ENCODE measurements around the gene MUC5AC. TPM values are rescaled to one million over a fixed set of nuclear protein-coding genes. Genes with fewer than 3 reads are reported as not detected.
"Not testable (repeated sequence)": the region's sequence is repeated elsewhere in the genome, so short reads cannot be mapped to it uniquely, and the experiment has no call there.

Gene MUC5AC
- polyA plus RNA-seq, 1 experiment: not detected

- no peak for DNase-seq (ENCODE audit: low read depth)
- CTCF ChIA-PET: no interaction called here
- POLR2A ChIA-PET: no interaction called here
- no peaks in the 10 kb centered on the region for H3K27me3 ChIP-seq (ENCODE audit: control insufficient read depth, insufficient read depth, low read length)
- no peak overlapping the region for H3K4me3 ChIP-seq (ENCODE audit: low read depth, low read length)
- no peaks in the 10 kb centered on the region for H3K36me3 ChIP-seq (ENCODE audit: control insufficient read depth, insufficient read depth, low read length)
- no peak for TF ChIP-seq CTCF (IDR thresholded peaks at IDR 0.05; ENCODE audit: insufficient read depth, low read depth, low read length)
These were observed 15.0 kb downstream of the MUC5AC start for GRCh38 chr11:1172729-1173117.

- H3K36me3 ChIP-seq (ENCODE audit: control insufficient read depth, insufficient read depth, low read length); H3K4me3 ChIP-seq (ENCODE audit: low read depth, low read length); DNase-seq (ENCODE audit: low read depth); POLR2A ChIA-PET; H3K27me3 ChIP-seq (ENCODE audit: control insufficient read depth, insufficient read depth, low read length); CTCF ChIA-PET: not testable (repeated sequence)
These were observed 15.6 kb downstream of the MUC5AC start for GRCh38 chr11:1173396-1173795.

GRCh38 chr11:1174441-1175370 lies 17.0 kb downstream of the MUC5AC start:
- no peaks in the 10 kb centered on the region for H3K27me3 ChIP-seq (ENCODE audit: control insufficient read depth, insufficient read depth, low read length)
- DNase-seq (ENCODE audit: low read depth): no peak
- H3K4me3 ChIP-seq (ENCODE audit: low read depth, low read length): no peak overlapping the region
- TF ChIP-seq CTCF (IDR thresholded peaks at IDR 0.05; ENCODE audit: insufficient read depth, low read depth, low read length): no peak
- POLR2A ChIA-PET: no interaction called here
- no peaks in the 10 kb centered on the region for H3K36me3 ChIP-seq (ENCODE audit: control insufficient read depth, insufficient read depth, low read length)
- CTCF ChIA-PET: interaction anchor here (0.7 kb wide), 1 partner anchor 1548 kb away, joined by 4 read pairs; no protein-coding TSS in a partner anchor

GRCh38 chr11:1175461-1176223 lies 17.9 kb downstream of the MUC5AC start:
- TF ChIP-seq CTCF (IDR thresholded peaks at IDR 0.05; ENCODE audit: insufficient read depth, low read depth, low read length): no peak
- Histone ChIP-seq H3K4me3 (ENCODE audit: low read depth, low read length) (no peak overlapping the region), H3K36me3 (ENCODE audit: control insufficient read depth, insufficient read depth, low read length) (no peaks in the 10 kb centered on the region), H3K27me3 (ENCODE audit: control insufficient read depth, insufficient read depth, low read length) (no peaks in the 10 kb centered on the region)
- no peak for DNase-seq (ENCODE audit: low read depth)
- POLR2A ChIA-PET: no interaction called here
- CTCF ChIA-PET: no interaction called here

- Histone ChIP-seq H3K27me3 (ENCODE audit: control insufficient read depth, insufficient read depth, low read length) (no peaks in the 10 kb centered on the region), H3K36me3 (ENCODE audit: control insufficient read depth, insufficient read depth, low read length) (no peaks in the 10 kb centered on the region), H3K4me3 (ENCODE audit: low read depth, low read length) (no peak overlapping the region)
- DNase-seq (ENCODE audit: low read depth): no peak
- POLR2A ChIA-PET: no interaction called here
- CTCF ChIA-PET: no interaction called here
- no peak for TF ChIP-seq CTCF (IDR thresholded peaks at IDR 0.05; ENCODE audit: insufficient read depth, low read depth, low read length)
These were observed 18.7 kb downstream of the MUC5AC start for GRCh38 chr11:1176224-1177019.

Data from BJ (cell line).